NCI-H774 (cell line): ENCODE data around the gene DSN1.
A peak's percentile ranks its signal among the peaks of the same experiment; 100 is the strongest.
"Not testable (repeated sequence)": the region's sequence is repeated elsewhere in the genome, so short reads cannot be mapped to it uniquely, and the experiment has no call there.

Source experiments
- DNase-seq: peaks from one replicate; lab custom pipeline; 2025; lab: John Stamatoyannopoulos, UW

DSN1 gene

DNA sequence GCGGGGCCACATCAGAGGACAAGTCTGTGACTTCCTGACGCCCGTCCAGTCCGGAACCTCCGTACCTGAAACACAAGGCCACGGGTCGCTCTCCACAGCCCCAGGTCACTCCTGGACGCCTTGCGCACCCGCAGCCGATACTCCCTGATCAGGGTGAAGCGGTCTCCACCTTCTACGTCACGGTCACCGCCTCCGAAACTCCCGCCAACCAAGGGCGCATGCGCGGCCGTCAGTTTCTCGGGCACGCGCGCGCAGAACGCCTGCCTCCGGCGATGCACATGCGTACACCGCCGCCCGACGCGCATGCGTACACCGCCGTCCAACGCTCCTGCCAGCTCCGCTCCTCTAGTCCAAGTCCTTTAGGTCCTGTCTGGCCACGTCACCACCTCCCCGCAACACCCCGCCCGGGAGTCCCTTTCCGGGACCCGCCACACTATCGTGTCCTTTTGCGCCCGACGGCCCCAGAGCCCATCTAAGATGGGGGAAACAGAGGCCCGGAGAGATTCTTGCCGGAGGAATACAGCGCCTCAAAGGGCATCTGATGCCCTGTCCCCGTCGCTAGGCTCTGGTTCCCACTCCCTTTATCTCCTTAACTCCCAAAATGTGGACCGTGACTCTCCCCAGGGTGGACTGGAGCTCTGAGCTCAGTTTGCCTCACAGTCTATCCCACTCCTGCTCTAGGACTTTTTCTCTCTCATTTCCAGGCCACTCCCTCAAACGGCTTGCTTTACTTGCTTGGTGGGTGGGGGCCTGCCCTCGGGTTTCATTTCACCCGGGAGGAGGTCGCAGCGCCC lies at the start of gene DSN1:
TSS of gene DSN1 (minus strand) at position 167 of the 794 bp plus-strand sequence. CDS start 2,305 bp downstream, outside the sequence.
- peak; percentile 96 for DNase-seq

GRCh38 chr20:36823121-36823520 lies 49.6 kb upstream of the DSN1 start:
- DNase-seq = no peak

DNA sequence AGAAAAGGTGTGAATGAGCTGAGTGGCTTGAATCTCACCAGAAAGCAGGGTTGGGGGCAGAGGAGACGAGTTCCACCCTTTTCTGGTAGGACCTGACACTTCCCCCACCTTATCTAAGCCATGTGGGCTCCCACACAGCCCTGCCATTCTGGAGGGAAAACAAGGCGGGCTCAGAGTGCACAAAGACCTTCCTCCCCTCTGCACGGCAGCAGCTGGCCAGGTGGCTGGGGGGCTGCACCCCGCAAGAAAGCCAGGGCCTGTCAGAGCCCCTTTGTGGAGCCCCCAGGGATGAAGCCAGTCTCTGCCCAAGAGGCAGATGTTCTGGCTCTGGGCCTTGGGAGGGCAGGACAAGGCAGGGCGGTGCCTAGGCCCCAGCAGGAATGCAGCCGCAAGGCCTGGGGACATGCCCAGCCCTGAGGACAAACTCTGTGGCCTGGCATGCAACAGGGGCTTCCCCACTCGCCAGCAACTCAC lies 48.4 kb upstream of the DSN1 start:
- no peak for DNase-seq

GRCh38 chr20:36820928-36821327 lies 47.4 kb upstream of the DSN1 start:
- no peak for DNase-seq

DNA sequence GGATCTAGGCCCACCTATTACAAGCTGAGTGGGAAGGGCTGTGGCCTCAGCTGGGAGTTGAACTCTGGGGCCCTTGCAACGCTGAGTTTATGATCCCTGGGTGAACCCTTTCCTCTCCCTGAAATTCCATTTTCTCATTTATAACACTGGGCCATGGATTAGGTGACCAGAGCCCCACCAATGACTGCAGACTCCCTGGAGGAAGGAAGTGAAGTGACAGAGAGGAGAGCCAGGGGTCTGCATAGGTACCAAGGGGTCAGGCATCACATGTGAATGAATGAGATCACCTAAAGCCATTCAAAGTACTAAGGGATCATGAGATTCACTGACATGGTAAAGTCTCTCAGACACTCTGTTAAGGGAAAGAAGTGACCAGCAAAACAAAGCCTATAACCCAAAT lies 46.5 kb upstream of the DSN1 start:
- DNase-seq = no peak

DNA sequence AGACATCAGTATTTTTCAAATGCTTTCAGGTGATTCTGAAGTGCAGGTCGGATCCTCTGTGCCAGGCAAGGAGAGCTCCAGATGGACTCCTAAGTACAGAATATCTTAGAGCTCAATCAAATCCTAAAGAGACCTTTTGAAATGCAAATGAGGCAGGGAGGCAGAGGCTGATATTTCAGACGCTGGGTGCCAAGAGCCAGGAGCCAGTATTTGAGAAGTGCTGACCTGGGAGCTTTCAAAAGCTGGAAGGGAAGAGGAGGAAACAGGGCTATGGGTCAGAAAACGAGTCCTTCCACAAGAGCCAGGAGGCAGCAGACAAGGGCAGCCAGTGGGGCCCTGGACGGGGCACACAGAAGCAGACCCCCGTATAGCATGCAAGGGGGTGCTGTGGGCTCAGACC lies 46.1 kb upstream of the DSN1 start:
- DNase-seq = no peak

- no peak for DNase-seq
These were observed 45.3 kb upstream of the DSN1 start for GRCh38 chr20:36818861-36819260.

DNA sequence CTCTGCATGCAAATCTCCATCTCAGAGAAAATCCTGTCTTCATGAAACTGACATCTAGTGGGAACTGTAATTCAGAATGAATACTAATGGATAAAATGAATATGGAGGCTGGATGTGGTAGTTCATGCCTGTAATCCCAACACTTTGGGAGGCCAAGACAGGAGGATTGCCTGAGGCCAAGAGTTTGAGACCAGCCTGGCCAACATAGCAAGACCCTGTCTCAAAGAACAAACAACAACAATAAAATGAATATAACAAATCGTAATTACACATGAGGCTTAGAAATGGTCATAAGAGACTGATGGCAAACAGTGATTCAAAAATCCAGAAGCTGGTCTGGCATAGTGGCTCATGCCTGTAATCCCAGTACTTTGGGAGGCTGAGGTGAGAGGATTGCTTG lies 44.6 kb upstream of the DSN1 start:
- no peak for DNase-seq

DNA sequence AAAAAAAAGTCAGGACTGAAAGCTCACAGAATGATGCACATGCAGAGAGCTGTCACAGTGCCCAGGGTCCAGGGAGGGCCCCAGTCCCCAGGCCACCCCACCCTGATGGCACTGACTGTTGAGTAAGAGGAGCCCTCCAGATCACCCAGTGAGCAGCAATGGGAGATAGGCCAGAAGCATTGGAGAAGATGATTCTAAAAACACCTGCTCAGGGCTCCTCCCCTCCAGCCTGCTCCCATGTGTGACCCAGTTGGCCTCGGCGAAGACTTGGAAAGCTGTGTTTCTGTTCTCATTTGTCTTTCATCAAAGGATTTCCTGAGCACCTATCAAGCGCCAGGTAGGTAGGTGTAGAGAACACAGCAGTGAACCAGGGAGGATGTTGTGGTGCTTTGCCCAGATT lies 43.9 kb upstream of the DSN1 start:
- DNase-seq = no peak

DNA sequence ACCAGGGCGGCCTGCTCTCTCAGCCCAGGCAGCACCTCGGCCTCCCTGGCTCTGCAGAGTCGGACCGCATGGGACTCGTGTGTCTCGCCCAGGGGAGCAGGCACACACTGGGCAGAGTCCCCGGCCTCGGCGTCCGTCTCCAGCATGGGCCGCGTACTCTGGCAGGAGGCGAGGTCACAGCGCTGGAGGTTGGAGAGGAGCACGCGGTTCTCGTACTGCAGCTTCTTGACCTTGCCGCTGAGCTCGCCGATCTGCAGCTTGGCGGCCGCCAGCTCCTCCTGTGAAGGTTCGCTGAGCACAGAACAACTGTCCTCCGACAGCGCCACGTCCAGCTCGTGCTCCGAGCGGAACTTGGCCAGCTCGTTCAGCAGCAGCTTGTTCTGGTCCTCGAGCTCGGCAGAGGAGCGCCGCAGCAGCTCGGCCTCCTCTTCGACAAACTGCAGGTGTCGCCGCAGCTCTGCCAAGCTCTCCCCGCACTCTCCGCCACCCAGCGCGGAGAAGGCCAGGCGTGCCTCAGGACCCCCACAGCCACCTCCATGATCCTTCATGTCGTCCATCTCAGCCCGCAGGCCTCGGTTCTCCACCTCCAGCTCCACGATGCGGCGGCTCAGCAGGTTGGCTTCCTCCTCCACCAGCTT lies 42.0 kb upstream of the DSN1 start:
- DNase-seq = no peak

DNA sequence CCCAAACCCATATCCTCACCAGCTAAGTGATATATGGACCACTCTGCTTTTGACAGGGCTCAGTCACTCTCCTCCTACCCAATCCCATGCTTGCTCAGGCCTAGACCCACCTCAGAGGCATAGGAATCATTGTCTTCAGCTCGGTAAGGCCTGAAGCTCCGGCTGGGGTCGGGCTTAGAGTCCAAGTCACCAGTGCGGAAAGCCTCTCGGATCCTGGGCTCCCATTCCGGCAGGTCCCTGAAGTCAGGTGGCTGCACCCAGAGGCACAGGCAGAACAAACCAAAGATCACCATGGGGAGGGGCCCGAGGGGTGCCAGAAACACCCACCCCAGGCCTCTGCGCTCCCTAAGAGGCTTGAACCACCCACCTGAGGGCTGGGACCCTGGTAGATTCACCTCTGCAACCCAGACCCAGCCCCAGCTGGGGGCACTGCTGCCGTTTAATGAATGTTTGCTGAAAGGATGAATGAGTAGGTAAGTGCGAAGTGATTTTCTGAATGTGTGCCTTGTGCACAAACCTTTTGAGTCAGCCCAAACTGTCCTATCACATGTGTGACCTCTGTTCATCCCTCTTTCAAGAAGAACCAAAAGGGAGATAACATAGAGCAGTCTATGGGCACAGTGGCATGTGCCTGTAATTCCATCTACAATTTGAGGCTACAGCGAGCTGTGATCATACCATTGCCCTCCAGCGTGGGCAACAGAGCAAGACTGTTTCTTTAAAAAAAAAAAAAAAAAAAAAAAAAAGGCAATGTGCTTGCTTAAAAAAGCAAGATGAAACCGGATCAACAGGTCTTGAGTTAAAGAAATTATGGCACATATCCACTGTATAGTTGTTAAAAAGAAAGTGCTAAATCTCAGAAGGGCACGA lies 39.3 kb upstream of the DSN1 start:
- DNase-seq = no peak

DNA sequence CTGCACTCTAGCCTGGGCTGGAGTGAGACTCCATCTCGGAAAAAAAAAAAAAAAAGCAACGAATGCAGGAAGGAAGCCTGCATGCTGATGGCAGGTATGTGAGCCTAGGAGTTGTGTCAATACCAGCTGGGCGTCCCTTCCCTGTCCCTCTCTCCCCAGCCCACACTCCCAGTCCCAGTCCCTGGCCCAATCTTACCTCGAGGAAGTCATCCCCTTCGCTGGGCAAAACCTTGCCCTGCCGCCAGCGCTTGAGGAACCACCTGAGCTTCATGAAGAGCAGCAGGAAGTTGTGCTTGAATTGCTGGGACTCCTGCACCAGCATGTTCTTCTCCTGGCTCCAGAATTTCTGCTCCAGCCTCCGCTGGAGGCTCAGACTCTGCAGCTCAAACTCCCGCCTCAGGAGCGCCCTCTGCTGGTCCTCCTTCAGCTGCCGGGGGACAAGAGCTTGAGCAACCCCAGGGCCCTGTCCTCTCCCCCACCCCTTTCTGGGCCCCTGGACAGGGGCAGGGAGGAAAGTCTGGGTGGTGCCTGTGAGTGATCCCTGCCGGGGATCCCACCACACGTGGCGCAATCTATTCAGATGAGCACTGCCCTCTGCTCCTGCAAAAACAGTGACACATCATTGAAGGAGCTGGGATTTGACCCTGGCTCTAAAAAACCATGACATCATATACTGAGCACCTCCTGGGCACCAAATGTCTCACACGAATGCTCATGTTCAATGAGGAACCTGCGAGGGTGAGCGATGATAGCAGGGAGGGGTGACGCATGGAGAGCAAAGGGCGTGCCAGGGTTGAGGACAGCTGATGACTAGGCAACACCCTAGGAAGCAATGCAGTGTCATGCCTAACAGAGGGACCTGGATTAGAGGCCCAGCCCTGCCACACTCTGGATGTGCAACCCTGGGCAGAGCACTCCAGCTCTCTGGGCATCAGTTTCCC lies 35.0 kb upstream of the DSN1 start:
- no peak for DNase-seq

DNA sequence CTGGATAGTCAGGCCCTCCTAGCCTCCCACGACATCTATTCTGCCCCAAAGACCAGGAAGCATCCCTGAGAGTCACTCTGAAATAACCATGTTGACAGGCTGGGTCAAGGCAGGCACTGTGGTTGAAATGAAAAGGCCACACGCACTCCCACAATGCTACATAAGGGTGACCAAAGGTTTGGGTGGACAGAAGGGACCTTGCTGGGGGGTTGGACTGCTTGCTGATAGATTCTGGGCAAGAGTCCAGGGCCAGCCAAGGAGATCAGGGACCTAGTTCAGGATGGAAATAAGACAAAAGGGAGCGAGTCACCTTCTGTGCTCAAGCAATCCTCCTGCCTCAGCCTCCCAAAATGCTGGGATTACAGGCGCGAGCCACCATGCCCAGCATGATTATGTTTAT lies 32.5 kb upstream of the DSN1 start:
- DNase-seq = no peak

DNA sequence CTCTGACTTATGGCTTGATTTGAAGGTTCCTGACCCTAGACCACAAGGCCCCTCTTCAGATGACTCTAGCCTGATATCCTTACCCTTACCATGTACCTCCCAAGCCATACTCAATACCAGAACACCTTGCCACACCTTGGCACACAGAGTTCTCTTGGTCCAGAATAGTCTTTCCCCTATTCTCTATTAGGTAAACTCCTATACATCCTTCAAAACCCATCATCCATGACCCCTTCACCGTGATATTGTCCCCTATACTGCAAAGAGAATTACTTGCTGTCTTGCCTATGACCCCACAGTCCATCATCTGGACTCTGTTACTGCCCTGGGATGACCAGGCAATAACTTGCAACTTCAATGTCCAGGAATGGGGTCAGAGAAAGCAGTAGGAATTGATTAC lies 31.8 kb upstream of the DSN1 start:
- DNase-seq = no peak

- DNase-seq = no peak
These were observed 30.9 kb upstream of the DSN1 start for GRCh38 chr20:36804425-36804824.

GRCh38 chr20:36802326-36803222 lies 29.0 kb upstream of the DSN1 start:
- no peak for DNase-seq

DNA sequence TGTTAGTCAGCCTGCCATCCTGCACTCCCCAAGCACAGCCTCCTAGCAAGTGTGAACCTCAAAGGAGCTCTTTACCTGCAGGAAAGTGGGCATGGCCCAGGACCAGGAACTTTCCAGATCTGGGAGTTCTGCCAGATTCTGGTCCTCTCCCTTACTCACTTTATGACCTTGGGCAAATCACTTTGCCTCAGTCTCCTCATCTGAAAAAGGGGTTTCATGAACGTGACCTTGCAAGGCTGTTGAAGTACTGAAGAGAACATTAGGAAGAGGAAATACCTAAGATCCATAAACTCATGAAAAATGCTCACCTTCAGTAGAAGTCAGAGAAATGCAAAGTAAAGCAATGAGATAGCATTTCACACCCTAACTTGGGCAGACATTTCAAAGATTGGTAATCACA lies 26.8 kb upstream of the DSN1 start:
- DNase-seq = no peak

- not testable (repeated sequence) for DNase-seq
These were observed 25.8 kb upstream of the DSN1 start for GRCh38 chr20:36799313-36799712.

DNA sequence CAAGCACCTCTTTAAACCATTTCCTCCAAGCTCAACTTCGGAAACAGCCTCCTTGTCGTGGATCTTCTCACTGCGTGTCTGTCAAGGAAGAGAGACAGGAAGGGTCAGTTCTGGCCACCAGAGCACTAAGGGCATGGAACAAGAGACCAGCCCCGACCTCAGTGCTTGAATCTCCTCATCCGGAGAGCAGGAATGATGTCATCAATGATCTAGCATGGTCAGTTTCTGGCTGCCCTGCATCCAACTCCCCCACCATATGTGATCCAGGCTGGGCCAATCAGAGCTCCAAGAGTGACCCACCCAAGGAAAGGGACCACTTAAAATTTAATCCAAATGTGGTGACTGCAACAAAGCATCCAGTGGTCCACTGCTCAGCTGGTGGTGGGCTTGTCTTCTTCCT lies 23.3 kb upstream of the DSN1 start:
- DNase-seq = no peak

GRCh38 chr20:36796117-36796516 lies 22.6 kb upstream of the DSN1 start:
- DNase-seq = no peak
